Suprapubic skin (tissue), 4 donors: ENCODE results near the gene GNA15. TPM values are rescaled to one million over a fixed set of nuclear protein-coding genes. Genes with fewer than 3 reads are reported as not detected.

Experiments used
- DNase-seq, 2 donors: peaks; one replicate each; pipeline ENCODE4 v3.0.0-alpha.2; 2019; ENCODE audit warnings: low spot score in 2 of 2
- H3K27ac ChIP-seq: fragments of 200-600 bp; sonication (generic); one replicate; pipeline ENCODE4 v1.5.1; 2019
- H3K27me3 ChIP-seq: fragments of 200-600 bp; sonication (generic); one replicate; pipeline ENCODE4 v1.5.1; 2019
- H3K36me3 ChIP-seq: fragments of 200-600 bp; sonication (generic); one replicate; pipeline ENCODE4 v1.5.1; 2019
- H3K4me1 ChIP-seq: fragments of 200-600 bp; sonication (generic); one replicate; pipeline ENCODE4 v1.5.1; 2019
- H3K4me3 ChIP-seq: fragments of 200-600 bp; sonication (generic); one replicate; pipeline ENCODE4 v1.5.1; 2019; ENCODE audit warnings: mild to moderate bottlenecking
- H3K9me3 ChIP-seq: fragments of 200-600 bp; sonication (generic); one replicate; pipeline ENCODE4 v1.5.1; 2019
- CTCF ChIP-seq, 2 donors: fragments of 200-600 bp in 1 of 2; fragments of 450-650 bp in 1 of 2; sonication (generic) in 1 of 2; IDR thresholded peaks; one replicate each; pipeline ENCODE4 v1.5.1; 2016 to 2019; ENCODE audit warnings: antibody characterized with exemption in 2 of 2, mild to moderate bottlenecking in 1 of 2, moderate library complexity in 1 of 2
- EP300 ChIP-seq: sonication (generic); formaldehyde crosslinking; IDR thresholded peaks from one replicate; pipeline ENCODE4 v1.6.1; 2017; ENCODE audit warnings: antibody characterized with exemption
- POLR2A ChIP-seq, 2 donors: fragments of 450-650 bp; IDR thresholded peaks; one replicate each; pipeline ENCODE4 v1.6.1; 2017; ENCODE audit warnings: antibody characterized with exemption in 2 of 2, mild to moderate bottlenecking in 2 of 2, moderate library complexity in 2 of 2
- POLR2AphosphoS5 ChIP-seq, 3 donors: sonication (generic); formaldehyde crosslinking; IDR thresholded peaks; one replicate each; pipeline ENCODE4 v1.6.1; 2017; ENCODE audit warnings: antibody characterized with exemption in 3 of 3
- WGBS: methylation state at CpG from one replicate; pipeline ENCODE4 v1.1.5; 2018; 5-methylcytosine and 5-hydroxymethylcytosine counted together
- total RNA-seq, 4 donors: library from RNA; depleted of rRNA; stranded (reverse); fragments of >200 nt; gene quantifications; one replicate each; pipeline ENCODE4 v1.1.0, GENCODE V29; 2016

The GNA15 gene
- total RNA-seq, 4 donors from 2014 or later = 29.9 to 117 (median 85.0) TPM

GRCh38 chr19:3129112-3129511 is 6.7 kb upstream of the GNA15 start:
- H3K27me3 ChIP-seq = no peaks in the 10 kb centered on the region
- TF ChIP-seq EP300 (no peak), CTCF (IDR thresholded peaks at IDR 0.05) (peak; percentile 26 to 38), POLR2AphosphoS5 (IDR thresholded peaks at IDR 0.05) (no peak), POLR2A (IDR thresholded peaks at IDR 0.05) (no peak)
- no peak for DNase-seq
- no peaks in the 10 kb centered on the region for H3K9me3 ChIP-seq
- no peak overlapping the region for H3K27ac ChIP-seq
- 21% methylated on average over 1 of the region's 1 CpG for WGBS
- no peak overlapping the region for H3K4me3 ChIP-seq
- H3K4me1 ChIP-seq = peaks cover 17% of the 10 kb centered on the region
- H3K36me3 ChIP-seq = no peaks in the 10 kb centered on the region

- Histone ChIP-seq H3K27me3 (no peaks in the 10 kb centered on the region), H3K4me1 (peaks cover 17% of the 10 kb centered on the region), H3K27ac (no peak overlapping the region), H3K36me3 (no peaks in the 10 kb centered on the region), H3K9me3 (no peaks in the 10 kb centered on the region), H3K4me3 (no peak overlapping the region)
- DNase-seq = no peak
- 96% methylated on average over 24 of the region's 24 CpGs for WGBS
- TF ChIP-seq EP300 = no peak
- TF ChIP-seq POLR2AphosphoS5 (IDR thresholded peaks at IDR 0.05) = no peak
- TF ChIP-seq POLR2A (IDR thresholded peaks at IDR 0.05) = no peak
- no peak for TF ChIP-seq CTCF (IDR thresholded peaks at IDR 0.05)
Measured at GRCh38 chr19:3131168-3131567, 4.7 kb upstream of the GNA15 start.

GRCh38 chr19:3132971-3133792 is 2.7 kb upstream of the GNA15 start:
- peak in 1 of 2 donors; percentile 69 for DNase-seq
- Histone ChIP-seq H3K27me3 (no peaks in the 10 kb centered on the region), H3K4me1 (peaks cover 24% of the 10 kb centered on the region), H3K27ac (peak overlapping the region; percentile 68), H3K9me3 (no peaks in the 10 kb centered on the region), H3K4me3 (peak overlapping the region; percentile 3), H3K36me3 (no peaks in the 10 kb centered on the region)
- WGBS = 39% methylated on average over 9 of the region's 24 CpGs
- TF ChIP-seq POLR2AphosphoS5 (IDR thresholded peaks at IDR 0.05) = no peak
- no peak for TF ChIP-seq POLR2A (IDR thresholded peaks at IDR 0.05)
- no peak for TF ChIP-seq EP300
- no peak for TF ChIP-seq CTCF (IDR thresholded peaks at IDR 0.05)

- Histone ChIP-seq H3K9me3 (no peaks in the 10 kb centered on the region), H3K4me3 (no peak overlapping the region), H3K27me3 (no peaks in the 10 kb centered on the region), H3K36me3 (no peaks in the 10 kb centered on the region), H3K27ac (peak overlapping the region; percentile 68), H3K4me1 (peaks cover 24% of the 10 kb centered on the region)
- no peak for DNase-seq
- TF ChIP-seq POLR2A (IDR thresholded peaks at IDR 0.05) = no peak
- TF ChIP-seq EP300 = no peak
- no peak for TF ChIP-seq POLR2AphosphoS5 (IDR thresholded peaks at IDR 0.05)
- no peak for TF ChIP-seq CTCF (IDR thresholded peaks at IDR 0.05)
- 70% methylated on average over 4 of the region's 4 CpGs for WGBS
Measured at GRCh38 chr19:3133793-3134116, 2.1 kb upstream of the GNA15 start.

GRCh38 chr19:3136684-3137055 is 837 bp downstream of the GNA15 start:
- Histone ChIP-seq H3K4me3 (peak overlapping the region; percentile 65), H3K4me1 (peaks cover 36% of the 10 kb centered on the region), H3K27ac (peak overlapping the region; percentile 91), H3K9me3 (no peaks in the 10 kb centered on the region), H3K36me3 (no peaks in the 10 kb centered on the region), H3K27me3 (no peaks in the 10 kb centered on the region)
- TF ChIP-seq POLR2AphosphoS5 (IDR thresholded peaks at IDR 0.05) (peak in 1 of 3 donors; percentile 53), POLR2A (IDR thresholded peaks at IDR 0.05) (no peak), CTCF (IDR thresholded peaks at IDR 0.05) (no peak)
- DNase-seq = no peak
- 41% methylated on average over 8 of the region's 16 CpGs for WGBS
